Fibroblast of lung (primary cell): ENCODE results near the gene UHRF2. TPM values are rescaled to one million over a fixed set of nuclear protein-coding genes. Genes with fewer than 3 reads are reported as not detected.

Source experiments
- DNase-seq, 2 donors: peaks; one replicate each; pipeline versions ENCODE4 v3.0.0 to v3.0.0-alpha.2; 2010; ENCODE audit warnings: low read depth in 2 of 2
- H2AFZ ChIP-seq: 2 replicates; pipeline ENCODE4 v1.5.1; 2012; ENCODE audit warnings: low read length, control low read depth, inconsistent platforms
- H3K27ac ChIP-seq: 2 replicates; pipeline ENCODE4 v1.5.1; 2011; ENCODE audit warnings: low read length, control low read depth; ENCODE audit not compliant: insufficient read depth
- H3K27me3 ChIP-seq: 2 replicates; pipeline ENCODE4 v1.5.1; 2011; ENCODE audit warnings: mild to moderate bottlenecking, low read length; ENCODE audit not compliant: control insufficient read depth, insufficient read depth
- H3K36me3 ChIP-seq: 2 replicates; pipeline ENCODE4 v1.5.1; 2011; ENCODE audit warnings: low read length; ENCODE audit not compliant: control insufficient read depth, insufficient read depth
- H3K4me1 ChIP-seq: 2 replicates; pipeline ENCODE4 v1.5.1; 2011; ENCODE audit warnings: low read length; ENCODE audit not compliant: control insufficient read depth, insufficient read depth; ENCODE audit errors: extremely low read depth
- H3K4me2 ChIP-seq: 2 replicates; pipeline ENCODE4 v1.5.1; 2011; ENCODE audit warnings: low read length, control low read depth; ENCODE audit not compliant: insufficient read depth; ENCODE audit errors: extremely low read depth
- H3K4me3 ChIP-seq, 4 experiments: fragments of 200-600 bp in 1 of 4; sonication (generic) in 1 of 4; replicated peaks in 1 of 4; 2 replicates each; pipeline ENCODE4 v1.5.1; 2011 to 2016; ENCODE audit warnings: low read length in 4 of 4, low read depth in 3 of 4, mild to moderate bottlenecking in 3 of 4, control low read depth in 2 of 4, inconsistent platforms in 1 of 4, mixed read lengths in 1 of 4; ENCODE audit not compliant: insufficient read depth in 1 of 4; ENCODE audit errors: control extremely low read depth in 1 of 4
- H3K79me2 ChIP-seq: 2 replicates; pipeline ENCODE4 v1.5.1; 2012; ENCODE audit warnings: mild to moderate bottlenecking, low read length, inconsistent platforms; ENCODE audit not compliant: control insufficient read depth, insufficient read depth
- H3K9ac ChIP-seq: 2 replicates; pipeline ENCODE4 v1.5.1; 2011; ENCODE audit warnings: mild to moderate bottlenecking, low read length, control low read depth; ENCODE audit not compliant: insufficient read depth
- H3K9me3 ChIP-seq: 2 replicates; pipeline ENCODE4 v1.5.1; 2012; ENCODE audit warnings: low read depth, low read length; ENCODE audit not compliant: control insufficient read depth, insufficient read depth
- H4K20me1 ChIP-seq: 2 replicates; pipeline ENCODE4 v1.5.1; 2011; ENCODE audit warnings: low read length; ENCODE audit not compliant: control insufficient read depth, insufficient read depth; ENCODE audit errors: extremely low read depth
- EZH2 ChIP-seq: IDR thresholded peaks from 2 replicates; pipeline ENCODE4 v1.5.1; 2012; ENCODE audit warnings: low read length, control low read depth, mild to moderate bottlenecking; ENCODE audit errors: missing control alignments
- polyA plus RNA-seq, 2 donors: library from polyadenylated mRNA; depleted of rRNA in 1 of 2; stranded (reverse) in 1 of 2; unstranded in 1 of 2; fragments of >200 nt; gene quantifications; 2 replicates each; pipeline ENCODE4 v1.2.1, GENCODE V29; 2011 to 2012; ENCODE audit warnings: missing spikeins in 1 of 2
- total RNA-seq: library from RNA; depleted of rRNA; stranded (reverse); fragments of >200 nt; gene quantifications from 2 replicates; pipeline ENCODE4 v1.2.1, GENCODE V29; 2014
- TF ChIP-seq, protein P1 (sequence below), 2 donors: IDR thresholded peaks in 1 of 2; conservative IDR thresholded peaks in 1 of 2; 1 replicate in 1 of 2; 2 replicates in 1 of 2; pipeline ENCODE4 v1.5.1; 2011 to 2012; ENCODE audit warnings: low read length in 2 of 2, control low read depth in 1 of 2, inconsistent platforms in 1 of 2, low read depth in 1 of 2, mild to moderate bottlenecking in 1 of 2

The UHRF2 gene
- total and polyA plus RNA-seq, 2 donors (not counting 1 experiment from before 2014, with no cell fraction given): 28.8 to 81.7 TPM

DNA sequence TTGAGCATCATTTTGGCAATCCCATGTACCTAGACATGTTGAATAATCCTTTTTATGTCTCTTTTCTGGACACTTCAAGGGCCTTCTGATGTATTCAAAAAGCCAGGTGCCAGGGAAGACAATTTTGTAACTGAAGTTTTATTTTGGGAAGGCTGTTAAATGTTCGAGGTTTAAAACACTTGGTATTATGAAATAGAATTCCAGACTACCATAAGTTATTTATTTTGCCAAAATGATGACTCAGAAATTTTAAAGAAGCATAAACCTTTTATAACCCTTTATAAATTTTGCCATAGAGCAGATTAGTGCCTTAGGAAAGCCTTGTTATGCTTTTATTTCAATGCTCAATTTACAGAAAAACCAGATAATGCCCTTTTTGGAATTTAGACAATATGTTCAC lies 30.3 kb upstream of the UHRF2 start:
- no peak overlapping the region for H3K9ac ChIP-seq
- no peaks in the 10 kb centered on the region for H4K20me1 ChIP-seq
- H3K4me3 ChIP-seq: no peak overlapping the region
- no peak overlapping the region for H2AFZ ChIP-seq
- peak overlapping the region; percentile 79 for H3K27ac ChIP-seq
- no peak for TF ChIP-seq EZH2
- no peaks in the 10 kb centered on the region for H3K9me3 ChIP-seq
- no peaks in the 10 kb centered on the region for H3K36me3 ChIP-seq
- peak overlapping the region; percentile 40 for H3K4me2 ChIP-seq
- DNase-seq: peak; percentile 9 to 67
- H3K27me3 ChIP-seq: no peaks in the 10 kb centered on the region
- H3K79me2 ChIP-seq: no peaks in the 10 kb centered on the region
- peaks cover 12% of the 10 kb centered on the region for H3K4me1 ChIP-seq

DNA sequence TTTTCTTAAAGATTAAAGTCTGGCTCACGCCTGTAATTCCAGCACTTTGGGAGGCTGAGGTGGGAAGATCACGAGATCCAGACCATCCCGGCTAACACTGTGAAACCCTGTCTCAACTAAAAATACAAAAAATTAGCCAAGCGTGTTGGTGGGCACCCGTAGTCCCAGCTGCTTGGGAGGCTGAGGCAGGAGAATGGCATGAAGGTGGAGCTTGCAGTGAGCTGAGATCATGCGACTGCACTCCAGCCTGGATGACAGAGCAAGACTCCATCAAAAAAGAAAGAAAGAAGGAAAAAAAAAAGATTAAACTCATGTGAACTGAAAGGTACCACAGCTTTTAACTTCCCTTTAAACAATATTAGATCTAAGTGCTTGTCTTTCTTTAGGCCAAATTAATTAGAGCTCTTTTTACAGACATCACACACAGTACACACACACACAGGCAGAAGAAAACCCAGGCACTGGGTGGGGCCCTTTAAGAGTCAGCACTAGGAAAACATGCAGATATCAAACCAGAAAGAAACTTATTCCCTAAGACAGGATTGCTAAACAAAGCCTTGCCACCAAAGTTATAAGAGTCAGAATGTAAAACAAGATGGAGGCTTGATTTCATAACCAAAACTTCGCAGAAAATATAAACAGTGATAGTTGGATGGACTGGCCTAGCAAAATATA lies 29.3 kb upstream of the UHRF2 start:
- Histone ChIP-seq H3K9me3 (no peaks in the 10 kb centered on the region), H3K27ac (peak overlapping the region; percentile 79), H2AFZ (peak overlapping the region; percentile 52), H3K9ac (peak overlapping the region; percentile 13), H3K4me1 (peaks cover 12% of the 10 kb centered on the region), H3K36me3 (no peaks in the 10 kb centered on the region), H4K20me1 (no peaks in the 10 kb centered on the region), H3K4me3 (peak overlapping the region in 1 of 4 experiments; percentile 0), H3K27me3 (no peaks in the 10 kb centered on the region), H3K4me2 (peak overlapping the region; percentile 48), H3K79me2 (no peaks in the 10 kb centered on the region)
- DNase-seq: peak; percentile 72 to 88
- TF ChIP-seq, protein P1, sequence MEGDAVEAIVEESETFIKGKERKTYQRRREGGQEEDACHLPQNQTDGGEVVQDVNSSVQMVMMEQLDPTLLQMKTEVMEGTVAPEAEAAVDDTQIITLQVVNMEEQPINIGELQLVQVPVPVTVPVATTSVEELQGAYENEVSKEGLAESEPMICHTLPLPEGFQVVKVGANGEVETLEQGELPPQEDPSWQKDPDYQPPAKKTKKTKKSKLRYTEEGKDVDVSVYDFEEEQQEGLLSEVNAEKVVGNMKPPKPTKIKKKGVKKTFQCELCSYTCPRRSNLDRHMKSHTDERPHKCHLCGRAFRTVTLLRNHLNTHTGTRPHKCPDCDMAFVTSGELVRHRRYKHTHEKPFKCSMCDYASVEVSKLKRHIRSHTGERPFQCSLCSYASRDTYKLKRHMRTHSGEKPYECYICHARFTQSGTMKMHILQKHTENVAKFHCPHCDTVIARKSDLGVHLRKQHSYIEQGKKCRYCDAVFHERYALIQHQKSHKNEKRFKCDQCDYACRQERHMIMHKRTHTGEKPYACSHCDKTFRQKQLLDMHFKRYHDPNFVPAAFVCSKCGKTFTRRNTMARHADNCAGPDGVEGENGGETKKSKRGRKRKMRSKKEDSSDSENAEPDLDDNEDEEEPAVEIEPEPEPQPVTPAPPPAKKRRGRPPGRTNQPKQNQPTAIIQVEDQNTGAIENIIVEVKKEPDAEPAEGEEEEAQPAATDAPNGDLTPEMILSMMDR (conservative IDR thresholded peaks at IDR 0.05 in 1 of 2, IDR thresholded peaks at IDR 0.05 in 1 of 2; ENCODE audit: low read depth in 1 of 2, low read length in 2 of 2): no peak
- no peak for TF ChIP-seq EZH2

GRCh38 chr9:6384732-6385131 lies 28.3 kb upstream of the UHRF2 start:
- H3K9me3 ChIP-seq: no peaks in the 10 kb centered on the region
- H2AFZ ChIP-seq: peak overlapping the region; percentile 49
- no peaks in the 10 kb centered on the region for H3K27me3 ChIP-seq
- H4K20me1 ChIP-seq: no peaks in the 10 kb centered on the region
- no peaks in the 10 kb centered on the region for H3K36me3 ChIP-seq
- H3K4me2 ChIP-seq: no peak overlapping the region
- H3K4me3 ChIP-seq: no peak overlapping the region
- H3K9ac ChIP-seq: no peak overlapping the region
- no peak for DNase-seq
- TF ChIP-seq EZH2: no peak
- TF ChIP-seq, protein P1 (conservative IDR thresholded peaks at IDR 0.05 in 1 of 2, IDR thresholded peaks at IDR 0.05 in 1 of 2; ENCODE audit: low read depth in 1 of 2, low read length in 2 of 2): no peak
- H3K4me1 ChIP-seq: peaks cover 12% of the 10 kb centered on the region
- H3K27ac ChIP-seq: peak overlapping the region; percentile 79
- H3K79me2 ChIP-seq: no peaks in the 10 kb centered on the region
